Keratinocyte (primary cell): ENCODE measurements around the gene PLD1.

ENCODE experiments used
- EZH2 ChIP-seq: IDR thresholded peaks from one replicate; pipeline ENCODE4 v1.6.1; 2012; ENCODE audit warnings: inconsistent platforms, mild to moderate bottlenecking, low read length, moderate library complexity
- TF ChIP-seq, protein P1 (sequence below), 3 experiments: IDR thresholded peaks in 1 of 3; conservative IDR thresholded peaks in 1 of 3; optimal IDR thresholded peaks in 1 of 3; 2 replicates in 2 of 3; 3 replicates in 1 of 3; pipeline versions ENCODE3 to v1.5.1; 2011; ENCODE audit warnings: low read length in 3 of 3, mild to moderate bottlenecking in 3 of 3, moderate library complexity in 2 of 3, control low read depth in 1 of 3, inconsistent platforms in 1 of 3; ENCODE audit not compliant: insufficient read depth in 2 of 3; ENCODE audit errors: extremely low read depth in 1 of 3

- TF ChIP-seq, protein P1, sequence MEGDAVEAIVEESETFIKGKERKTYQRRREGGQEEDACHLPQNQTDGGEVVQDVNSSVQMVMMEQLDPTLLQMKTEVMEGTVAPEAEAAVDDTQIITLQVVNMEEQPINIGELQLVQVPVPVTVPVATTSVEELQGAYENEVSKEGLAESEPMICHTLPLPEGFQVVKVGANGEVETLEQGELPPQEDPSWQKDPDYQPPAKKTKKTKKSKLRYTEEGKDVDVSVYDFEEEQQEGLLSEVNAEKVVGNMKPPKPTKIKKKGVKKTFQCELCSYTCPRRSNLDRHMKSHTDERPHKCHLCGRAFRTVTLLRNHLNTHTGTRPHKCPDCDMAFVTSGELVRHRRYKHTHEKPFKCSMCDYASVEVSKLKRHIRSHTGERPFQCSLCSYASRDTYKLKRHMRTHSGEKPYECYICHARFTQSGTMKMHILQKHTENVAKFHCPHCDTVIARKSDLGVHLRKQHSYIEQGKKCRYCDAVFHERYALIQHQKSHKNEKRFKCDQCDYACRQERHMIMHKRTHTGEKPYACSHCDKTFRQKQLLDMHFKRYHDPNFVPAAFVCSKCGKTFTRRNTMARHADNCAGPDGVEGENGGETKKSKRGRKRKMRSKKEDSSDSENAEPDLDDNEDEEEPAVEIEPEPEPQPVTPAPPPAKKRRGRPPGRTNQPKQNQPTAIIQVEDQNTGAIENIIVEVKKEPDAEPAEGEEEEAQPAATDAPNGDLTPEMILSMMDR (optimal IDR thresholded peaks at IDR 0.05 in 1 of 3, IDR thresholded peaks at IDR 0.05 in 1 of 3, conservative IDR thresholded peaks at IDR 0.05 in 1 of 3; ENCODE audit: extremely low read depth in 1 of 3, insufficient read depth in 2 of 3, low read length in 3 of 3) = no peak
- no peak for TF ChIP-seq EZH2
Observed at GRCh38 chr3:171649267-171649666, 161.0 kb downstream of the PLD1 start.
